OCI-LY3 (cell line): Measurements from ENCODE around the gene CAP1.

Experiments used
- CTCF ChIP-seq: fragments of 200-600, 300-600 bp; sonication (generic); IDR thresholded peaks from 2 replicates; pipeline ENCODE4 v1.5.1; 2014; ENCODE audit warnings: antibody characterized with exemption, low read length, low read depth
- EZH2phosphoT487 ChIP-seq: fragments of 200-600 bp; shearing (Covaris generic); IDR thresholded peaks from 2 replicates; pipeline ENCODE4 v1.6.1; 2018; ENCODE audit warnings: antibody characterized with exemption, mixed run types, low read depth

- TF ChIP-seq CTCF (no peak), EZH2phosphoT487 (no peak)
Observed at GRCh38 chr1:40039757-40040510, 595 bp upstream of the CAP1 start.
